Endothelial cell of umbilical vein (primary cell): ENCODE data around the gene ADAMTSL2. TPM values are rescaled to one million over a fixed set of nuclear protein-coding genes. Genes with fewer than 3 reads are reported as not detected.

Experiments
- BruUV-seq: library from RNA; stranded (reverse); fragments of 400-500 nt; replicated peaks from 2 replicates; lab custom pipeline; 2021; lab: Mats Ljungman, UMichigan
- CTCF ChIA-PET: fragments of 300-600, 350-600 bp; sonication (Branson Sonifier 250); formaldehyde crosslinking; loops from one replicate; lab custom pipeline; 2021; ENCODE audit warnings: antibody characterized with exemption, inconsistent platforms; lab: Charles Lee
- POLR2A ChIA-PET: fragments of 300-600, 350-600 bp; sonication (Branson Sonifier 250); formaldehyde crosslinking; loops from one replicate; lab custom pipeline; 2021; ENCODE audit warnings: antibody characterized with exemption, inconsistent platforms; lab: Charles Lee
- DNase-seq: peaks from one replicate; pipeline ENCODE4 v3.0.0-alpha.2; 2011; ENCODE audit warnings: low read depth, low spot score
- FAIRE-seq: peaks from 2 replicates; lab custom pipeline; 2011; peaks lifted over from hg19 to GRCh38; lab: Jason Lieb, UNC
- H2AFZ ChIP-seq: 2 replicates; pipeline ENCODE4 v1.6.0; 2012; ENCODE audit warnings: low read depth, low read length, control low read depth, inconsistent platforms
- H3K27ac ChIP-seq: 2 replicates; pipeline ENCODE4 v1.5.1; 2011; ENCODE audit warnings: low read depth, mild to moderate bottlenecking, control low read depth, low read length, moderate library complexity; ENCODE audit not compliant: insufficient read depth
- H3K27me3 ChIP-seq, 2 experiments: 2 replicates each; pipeline versions ENCODE4 v1.6.0 to v1.6.1; 2011; ENCODE audit warnings: low read length in 2 of 2, mixed read lengths in 1 of 2; ENCODE audit not compliant: control insufficient read depth in 2 of 2, insufficient read depth in 2 of 2
- H3K36me3 ChIP-seq, 2 experiments: 2 replicates in 1 of 2; 3 replicates in 1 of 2; pipeline ENCODE4 v1.5.1; 2011; ENCODE audit warnings: low read length in 2 of 2, mild to moderate bottlenecking in 1 of 2, moderate library complexity in 1 of 2; ENCODE audit not compliant: control insufficient read depth in 2 of 2, insufficient read depth in 2 of 2; ENCODE audit errors: extremely low read depth in 1 of 2
- H3K4me1 ChIP-seq: 3 replicates; pipeline ENCODE4 v1.5.1; 2011; ENCODE audit warnings: mild to moderate bottlenecking, low read length; ENCODE audit not compliant: control insufficient read depth, insufficient read depth; ENCODE audit errors: extremely low read depth
- H3K4me2 ChIP-seq: 2 replicates; pipeline ENCODE4 v1.6.1; 2011; ENCODE audit warnings: low read length, control low read depth, mixed read lengths; ENCODE audit not compliant: insufficient read depth
- H3K4me3 ChIP-seq, 3 experiments: fragments of 200-600 bp in 1 of 3; sonication (generic), shearing (Covaris generic) in 1 of 3; replicated peaks in 1 of 3; 2 replicates each; pipeline ENCODE4 v1.5.1; 2011 to 2016; ENCODE audit warnings: control low read depth in 3 of 3, low read length in 3 of 3, mild to moderate bottlenecking in 2 of 3, inconsistent platforms in 1 of 3, low read depth in 1 of 3, moderate library complexity in 1 of 3; ENCODE audit not compliant: insufficient read depth in 1 of 3
- H3K79me2 ChIP-seq: 2 replicates; pipeline ENCODE4 v1.6.0; 2012; ENCODE audit warnings: low read length, inconsistent platforms; ENCODE audit not compliant: control insufficient read depth, insufficient read depth
- H3K9ac ChIP-seq: replicated peaks from 2 replicates; pipeline ENCODE3; 2011; ENCODE audit warnings: low read length, control low read depth; ENCODE audit not compliant: insufficient read depth; ENCODE audit errors: extremely low read depth
- H3K9me1 ChIP-seq: replicated peaks from 3 replicates; pipeline ENCODE4 v1.6.0; 2011; ENCODE audit warnings: mild to moderate bottlenecking, low read length; ENCODE audit not compliant: control insufficient read depth, insufficient read depth; ENCODE audit errors: extremely low read depth
- H3K9me3 ChIP-seq: replicated peaks from 2 replicates; pipeline ENCODE4 v1.5.1; 2012; ENCODE audit warnings: low read length, inconsistent platforms; ENCODE audit not compliant: control insufficient read depth, insufficient read depth
- H4K20me1 ChIP-seq: replicated peaks from 2 replicates; pipeline ENCODE3; 2011; ENCODE audit warnings: mild to moderate bottlenecking, low read length; ENCODE audit not compliant: control insufficient read depth, insufficient read depth; ENCODE audit errors: extremely low read depth
- CTCF ChIP-seq, 2 donors: IDR thresholded peaks; 1 replicate in 1 of 2; 2 replicates in 1 of 2; pipeline ENCODE4 v1.5.1; 2011; ENCODE audit warnings: low read length in 2 of 2, mild to moderate bottlenecking in 2 of 2, moderate library complexity in 2 of 2, control low read depth in 1 of 2, inconsistent platforms in 1 of 2, low read depth in 1 of 2; ENCODE audit not compliant: insufficient read depth in 1 of 2; ENCODE audit errors: extremely low read depth in 1 of 2
- EZH2 ChIP-seq: IDR thresholded peaks from 2 replicates; pipeline ENCODE4 v1.6.1; 2012; ENCODE audit warnings: borderline replicate concordance, low read depth, mild to moderate bottlenecking, moderate library complexity, low read length, inconsistent platforms; ENCODE audit not compliant: severe bottlenecking
- FOS ChIP-seq: IDR thresholded peaks from 2 replicates; pipeline ENCODE4 v1.6.1; 2011; ENCODE audit warnings: mild to moderate bottlenecking, low read length, moderate library complexity, borderline replicate concordance; ENCODE audit not compliant: insufficient read depth
- MAX ChIP-seq: IDR thresholded peaks from 2 replicates; pipeline ENCODE4 v1.6.1; 2011; ENCODE audit not compliant: insufficient read depth, insufficient read length
- MYC ChIP-seq: IDR thresholded peaks from one replicate; pipeline ENCODE4 v1.6.1; 2011; ENCODE audit warnings: mild to moderate bottlenecking, low read depth, low read length
- POLR2A ChIP-seq: IDR thresholded peaks from 2 replicates; pipeline ENCODE4 v1.6.1; 2012; ENCODE audit warnings: low read depth, mild to moderate bottlenecking, control low read depth, low read length
- POLR2AphosphoS5 ChIP-seq: IDR thresholded peaks from 2 replicates; pipeline ENCODE4 v1.6.1; 2012; ENCODE audit warnings: low read depth, mild to moderate bottlenecking, control low read depth, low read length, moderate library complexity; ENCODE audit not compliant: insufficient read depth
- dilution Hi-C: fragments of 300-500 bp; cut with MboI; formaldehyde crosslinking; loops from one replicate; pipeline ENCODE4 v1.15.0; 2019; ENCODE audit warnings: low sequenced_read_pairs; ENCODE audit not compliant: extremely low pct_ligation_motif_present
- intact Hi-C: fragments of 100-400 bp; cut with micrococcal nuclease; formaldehyde crosslinking; loops from one replicate; pipeline ENCODE4 v1.10.0; 2022
- polyA plus RNA-seq, 4 experiments: library from polyadenylated mRNA; depleted of rRNA in 3 of 4; stranded (reverse) in 3 of 4; unstranded in 1 of 4; fragments of >200 nt; gene quantifications; 2 replicates each; pipeline versions ENCODE4 v1.2.1 to v1.2.3, GENCODE V29; 2011 to 2012; ENCODE audit warnings: missing spikeins in 1 of 4
- total RNA-seq: library from RNA; stranded (reverse); gene quantifications from 2 replicates; pipeline ENCODE4 v1.2.3, GENCODE V29; 2021

The ADAMTSL2 gene
- total and polyA plus RNA-seq, 2 donors (not counting 3 experiments of a cell fraction or from before 2014, with no cell fraction given), result not detected

GRCh38 chr9:133561976-133562554, 27.6 kb downstream of the ADAMTSL2 start:
- intact Hi-C loops, result no loop called here
- ChIA-PET POLR2A (no interaction called here), CTCF (no interaction called here)
- Histone ChIP-seq H3K4me3 (no peak overlapping the region), H4K20me1 (no peaks in the 10 kb centered on the region), H3K9ac (no peak overlapping the region), H2AFZ (no peak overlapping the region), H3K9me1 (no peaks in the 10 kb centered on the region), H3K4me2 (no peak overlapping the region), H3K79me2 (no peaks in the 10 kb centered on the region), H3K9me3 (no peaks in the 10 kb centered on the region), H3K27me3 (no peaks in the 10 kb centered on the region), H3K27ac (no peak overlapping the region), H3K36me3 (no peaks in the 10 kb centered on the region), H3K4me1 (peaks cover 14% of the 10 kb centered on the region)
- TF ChIP-seq MAX (no peak), EZH2 (no peak), MYC (no peak), POLR2A (no peak), CTCF (IDR thresholded peaks at IDR 0.05; ENCODE audit: extremely low read depth in 1 of 2, insufficient read depth in 1 of 2, low read depth in 1 of 2, low read length in 2 of 2) (no peak), POLR2AphosphoS5 (no peak), FOS (no peak)
- no TSS peak for BruUV-seq
- FAIRE-seq (no peak), DNase-seq (no peak)
- dilution Hi-C loops, result no loop called here
